ENCODE results near the gene SRL.

SRL gene

GRCh38 chr16:4246777-4247459 lies 5.0 kb upstream of the SRL start:
- H3K4me3 ChIP-seq (ENCODE audit: low read depth, low read length) = no peak overlapping the region
- H3K27me3 ChIP-seq (replicated peaks) = no peaks in the 10 kb centered on the region
- TF ChIP-seq CTCF (IDR thresholded peaks at IDR 0.05; ENCODE audit: low read depth, low read length, missing control alignments) = no peak
- no peak overlapping the region for H3K27ac ChIP-seq
- DNase-seq = no peak
- no peaks in the 10 kb centered on the region for H3K36me3 ChIP-seq (replicated peaks)
- in situ Hi-C loops (cut with HindIII; ENCODE audit: low pct_ligation_motif_present, low sequenced_read_pairs) = no loop called here

- H3K4me3 ChIP-seq (ENCODE audit: low read depth, low read length) = no peak overlapping the region
- H3K27me3 ChIP-seq (replicated peaks) = no peaks in the 10 kb centered on the region
- no peaks in the 10 kb centered on the region for H3K36me3 ChIP-seq (replicated peaks)
- in situ Hi-C loops (cut with HindIII; ENCODE audit: low pct_ligation_motif_present, low sequenced_read_pairs) = no loop called here
- no peak overlapping the region for H3K27ac ChIP-seq
- no peak for TF ChIP-seq CTCF (IDR thresholded peaks at IDR 0.05; ENCODE audit: low read depth, low read length, missing control alignments)
- no peak for DNase-seq
Observed at GRCh38 chr16:4245077-4245791, 3.4 kb upstream of the SRL start.

- in situ Hi-C loops (cut with HindIII; ENCODE audit: low pct_ligation_motif_present, low sequenced_read_pairs) = no loop called here
- Histone ChIP-seq H3K27ac (no peak overlapping the region), H3K4me3 (ENCODE audit: low read depth, low read length) (no peak overlapping the region), H3K36me3 (replicated peaks) (no peaks in the 10 kb centered on the region), H3K27me3 (replicated peaks) (no peaks in the 10 kb centered on the region)
- DNase-seq = no peak
- no peak for TF ChIP-seq CTCF (IDR thresholded peaks at IDR 0.05; ENCODE audit: low read depth, low read length, missing control alignments)
Observed at GRCh38 chr16:4244254-4245076, 2.6 kb upstream of the SRL start.

- Histone ChIP-seq H3K27ac (no peak overlapping the region), H3K36me3 (replicated peaks) (no peaks in the 10 kb centered on the region), H3K4me3 (ENCODE audit: low read depth, low read length) (no peak overlapping the region), H3K27me3 (replicated peaks) (no peaks in the 10 kb centered on the region)
- in situ Hi-C loops (cut with HindIII; ENCODE audit: low pct_ligation_motif_present, low sequenced_read_pairs) = no loop called here
- no peak for DNase-seq
- TF ChIP-seq CTCF (IDR thresholded peaks at IDR 0.05; ENCODE audit: low read depth, low read length, missing control alignments) = no peak
Observed at GRCh38 chr16:4241258-4241927, 487 bp downstream of the SRL start.

- no peak for TF ChIP-seq CTCF (IDR thresholded peaks at IDR 0.05; ENCODE audit: low read depth, low read length, missing control alignments)
- Histone ChIP-seq H3K27ac (no peak overlapping the region), H3K36me3 (replicated peaks) (no peaks in the 10 kb centered on the region), H3K27me3 (replicated peaks) (no peaks in the 10 kb centered on the region), H3K4me3 (ENCODE audit: low read depth, low read length) (no peak overlapping the region)
- no peak for DNase-seq
- in situ Hi-C loops (cut with HindIII; ENCODE audit: low pct_ligation_motif_present, low sequenced_read_pairs) = no loop called here
Observed at GRCh38 chr16:4240624-4241023, 1.3 kb downstream of the SRL start.
